Measurements from ENCODE around the gene ACP6. TPM values are rescaled to one million over a fixed set of nuclear protein-coding genes. Genes with fewer than 3 reads are reported as not detected.

ACP6 gene
- total and polyA plus RNA-seq, 10 of the 15 experiments (the other 5 are each of a cell fraction or from before 2014, with no cell fraction given): 3.1 to 19.7 (median 9.4) TPM

GRCh38 chr1:147670319-147671001 lies at the start of gene ACP6 (continued):
- TF ChIP-seq ZNF592 (IDR thresholded peaks at IDR 0.05) (no peak), TCF3 (IDR thresholded peaks at IDR 0.05; ENCODE audit: borderline replicate concordance, insufficient read depth, low read depth, low read length) (0 out of 2 replicates have a peak, but pooled peaks have one; percentile 21), IKZF1 (conservative IDR thresholded peaks at IDR 0.05) (peak; percentile 93), NFYA (IDR thresholded peaks at IDR 0.05; ENCODE audit: borderline replicate concordance, low read depth, low read length) (no peak), BCL3 (IDR thresholded peaks at IDR 0.05; ENCODE audit: borderline replicate concordance, insufficient read depth, low read depth, low read length, poor library complexity, severe bottlenecking) (no peak), TCF7 (IDR thresholded peaks at IDR 0.05; ENCODE audit: borderline replicate concordance) (no peak), ZNF687 (IDR thresholded peaks at IDR 0.05) (no peak), ZNF207 (IDR thresholded peaks at IDR 0.05; ENCODE audit: borderline replicate concordance) (no peak), SIX5 (IDR thresholded peaks at IDR 0.05; ENCODE audit: low read depth, low read length, severe bottlenecking) (peak; percentile 91), E2F8 (IDR thresholded peaks at IDR 0.05; ENCODE audit: low read depth, partially characterized antibody) (no peak), ZNF217 (IDR thresholded peaks at IDR 0.05) (no peak), ZBTB33 (IDR thresholded peaks at IDR 0.05) (no peak), CHD2 (IDR thresholded peaks at IDR 0.05; ENCODE audit: borderline replicate concordance, low read depth, low read length) (no peak)
